HG02970 (cell line): ENCODE data around the gene LIPC.

ENCODE experiments used
- ATAC-seq: cut with Tn5 transposase; IDR thresholded peaks from one replicate; pipeline ENCODE4 v1.9.1; 2021; ENCODE audit warnings: mild to moderate bottlenecking, moderate library complexity, moderate number of reproducible peaks; ENCODE audit not compliant: unreplicated experiment, low FRiP score

LIPC gene

GRCh38 chr15:58549013-58549784 is 117.4 kb downstream of the LIPC start:
- ATAC-seq = no peak

GRCh38 chr15:58549785-58550074 is 117.9 kb downstream of the LIPC start:
- ATAC-seq = no peak

- ATAC-seq = no peak
Measured at GRCh38 chr15:58551084-58551763, 119.4 kb downstream of the LIPC start.

- no peak for ATAC-seq
Measured at GRCh38 chr15:58551764-58552504, 120.1 kb downstream of the LIPC start.

GRCh38 chr15:58552505-58553364 is 120.9 kb downstream of the LIPC start:
- ATAC-seq = no peak

- ATAC-seq = no peak
Measured at GRCh38 chr15:58553365-58553918, 121.7 kb downstream of the LIPC start.

- ATAC-seq = no peak
Measured at GRCh38 chr15:58554758-58555157, 123.0 kb downstream of the LIPC start.

GRCh38 chr15:58555162-58556027 is 123.6 kb downstream of the LIPC start:
- no peak for ATAC-seq

GRCh38 chr15:58556028-58556361 is 124.2 kb downstream of the LIPC start:
- ATAC-seq = no peak

- ATAC-seq = no peak
Measured at GRCh38 chr15:58556541-58556940, 124.8 kb downstream of the LIPC start.

GRCh38 chr15:58558777-58559176 is 127.0 kb downstream of the LIPC start:
- ATAC-seq = no peak

- no peak for ATAC-seq
Measured at GRCh38 chr15:58559904-58560588, 128.3 kb downstream of the LIPC start.

GRCh38 chr15:58561321-58561720 is 129.5 kb downstream of the LIPC start:
- no peak for ATAC-seq

- ATAC-seq = no peak
Measured at GRCh38 chr15:58562135-58562534, 130.3 kb downstream of the LIPC start.

- no peak for ATAC-seq
Measured at GRCh38 chr15:58564981-58565380, 133.2 kb downstream of the LIPC start.

GRCh38 chr15:58565619-58566018 is 133.8 kb downstream of the LIPC start:
- no peak for ATAC-seq

- no peak for ATAC-seq
Measured at GRCh38 chr15:58566029-58566428, 134.2 kb downstream of the LIPC start.

- no peak for ATAC-seq
Measured at GRCh38 chr15:58568157-58568571, 136.4 kb downstream of the LIPC start.

GRCh38 chr15:58569455-58569854 is 137.7 kb downstream of the LIPC start:
- no peak for ATAC-seq
